ENCODE results near the gene TRAF3IP1. TPM values are rescaled to one million over a fixed set of nuclear protein-coding genes. Genes with fewer than 3 reads are reported as not detected.

TRAF3IP1 gene
- total and polyA plus RNA-seq, 2 of the 13 experiments (the other 11 are each of a cell fraction or from before 2014, with no cell fraction given) = 4.1 to 12.9 TPM

- TF ChIP-seq, protein P1, sequence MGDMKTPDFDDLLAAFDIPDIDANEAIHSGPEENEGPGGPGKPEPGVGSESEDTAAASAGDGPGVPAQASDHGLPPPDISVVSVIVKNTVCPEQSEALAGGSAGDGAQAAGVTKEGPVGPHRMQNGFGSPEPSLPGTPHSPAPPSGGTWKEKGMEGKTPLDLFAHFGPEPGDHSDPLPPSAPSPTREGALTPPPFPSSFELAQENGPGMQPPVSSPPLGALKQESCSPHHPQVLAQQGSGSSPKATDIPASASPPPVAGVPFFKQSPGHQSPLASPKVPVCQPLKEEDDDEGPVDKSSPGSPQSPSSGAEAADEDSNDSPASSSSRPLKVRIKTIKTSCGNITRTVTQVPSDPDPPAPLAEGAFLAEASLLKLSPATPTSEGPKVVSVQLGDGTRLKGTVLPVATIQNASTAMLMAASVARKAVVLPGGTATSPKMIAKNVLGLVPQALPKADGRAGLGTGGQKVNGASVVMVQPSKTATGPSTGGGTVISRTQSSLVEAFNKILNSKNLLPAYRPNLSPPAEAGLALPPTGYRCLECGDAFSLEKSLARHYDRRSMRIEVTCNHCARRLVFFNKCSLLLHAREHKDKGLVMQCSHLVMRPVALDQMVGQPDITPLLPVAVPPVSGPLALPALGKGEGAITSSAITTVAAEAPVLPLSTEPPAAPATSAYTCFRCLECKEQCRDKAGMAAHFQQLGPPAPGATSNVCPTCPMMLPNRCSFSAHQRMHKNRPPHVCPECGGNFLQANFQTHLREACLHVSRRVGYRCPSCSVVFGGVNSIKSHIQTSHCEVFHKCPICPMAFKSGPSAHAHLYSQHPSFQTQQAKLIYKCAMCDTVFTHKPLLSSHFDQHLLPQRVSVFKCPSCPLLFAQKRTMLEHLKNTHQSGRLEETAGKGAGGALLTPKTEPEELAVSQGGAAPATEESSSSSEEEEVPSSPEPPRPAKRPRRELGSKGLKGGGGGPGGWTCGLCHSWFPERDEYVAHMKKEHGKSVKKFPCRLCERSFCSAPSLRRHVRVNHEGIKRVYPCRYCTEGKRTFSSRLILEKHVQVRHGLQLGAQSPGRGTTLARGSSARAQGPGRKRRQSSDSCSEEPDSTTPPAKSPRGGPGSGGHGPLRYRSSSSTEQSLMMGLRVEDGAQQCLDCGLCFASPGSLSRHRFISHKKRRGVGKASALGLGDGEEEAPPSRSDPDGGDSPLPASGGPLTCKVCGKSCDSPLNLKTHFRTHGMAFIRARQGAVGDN (CRISPR knock-in tag; IDR thresholded peaks at IDR 0.05) = peak; percentile 94
- no peak; the same call in 1 of the 2 replicates for TF ChIP-seq MXD4 (CRISPR knock-in tag; IDR thresholded peaks at IDR 0.05)
- TF ChIP-seq ZNF383 (CRISPR knock-in tag; IDR thresholded peaks at IDR 0.05; ENCODE audit: borderline replicate concordance) = no peak
- 0 out of 2 replicates have a peak, but pooled peaks have one; percentile 4 for TF ChIP-seq ZNF629 (CRISPR knock-in tag; conservative IDR thresholded peaks at IDR 0.05)
- peak; percentile 57 for TF ChIP-seq ZNF891 (CRISPR knock-in tag; IDR thresholded peaks at IDR 0.05)
- peak; percentile 46; the same call in 1 of the 2 replicates for TF ChIP-seq ZNF124 (CRISPR knock-in tag; IDR thresholded peaks at IDR 0.05)
- TF ChIP-seq RBM22 (optimal IDR thresholded peaks at IDR 0.05; ENCODE audit: low read length) = no peak
- peak; percentile 94 for TF ChIP-seq HOXA3 (CRISPR knock-in tag; IDR thresholded peaks at IDR 0.05)
- no peak for TF ChIP-seq RNF219 (CRISPR knock-in tag; IDR thresholded peaks at IDR 0.05)
- no peak for TF ChIP-seq ZFP41 (CRISPR knock-in tag; IDR thresholded peaks at IDR 0.05; ENCODE audit: borderline replicate concordance)
- TF ChIP-seq SNAI1 (CRISPR knock-in tag; IDR thresholded peaks at IDR 0.05; ENCODE audit: borderline replicate concordance) = no peak
- TF ChIP-seq, protein P2, sequence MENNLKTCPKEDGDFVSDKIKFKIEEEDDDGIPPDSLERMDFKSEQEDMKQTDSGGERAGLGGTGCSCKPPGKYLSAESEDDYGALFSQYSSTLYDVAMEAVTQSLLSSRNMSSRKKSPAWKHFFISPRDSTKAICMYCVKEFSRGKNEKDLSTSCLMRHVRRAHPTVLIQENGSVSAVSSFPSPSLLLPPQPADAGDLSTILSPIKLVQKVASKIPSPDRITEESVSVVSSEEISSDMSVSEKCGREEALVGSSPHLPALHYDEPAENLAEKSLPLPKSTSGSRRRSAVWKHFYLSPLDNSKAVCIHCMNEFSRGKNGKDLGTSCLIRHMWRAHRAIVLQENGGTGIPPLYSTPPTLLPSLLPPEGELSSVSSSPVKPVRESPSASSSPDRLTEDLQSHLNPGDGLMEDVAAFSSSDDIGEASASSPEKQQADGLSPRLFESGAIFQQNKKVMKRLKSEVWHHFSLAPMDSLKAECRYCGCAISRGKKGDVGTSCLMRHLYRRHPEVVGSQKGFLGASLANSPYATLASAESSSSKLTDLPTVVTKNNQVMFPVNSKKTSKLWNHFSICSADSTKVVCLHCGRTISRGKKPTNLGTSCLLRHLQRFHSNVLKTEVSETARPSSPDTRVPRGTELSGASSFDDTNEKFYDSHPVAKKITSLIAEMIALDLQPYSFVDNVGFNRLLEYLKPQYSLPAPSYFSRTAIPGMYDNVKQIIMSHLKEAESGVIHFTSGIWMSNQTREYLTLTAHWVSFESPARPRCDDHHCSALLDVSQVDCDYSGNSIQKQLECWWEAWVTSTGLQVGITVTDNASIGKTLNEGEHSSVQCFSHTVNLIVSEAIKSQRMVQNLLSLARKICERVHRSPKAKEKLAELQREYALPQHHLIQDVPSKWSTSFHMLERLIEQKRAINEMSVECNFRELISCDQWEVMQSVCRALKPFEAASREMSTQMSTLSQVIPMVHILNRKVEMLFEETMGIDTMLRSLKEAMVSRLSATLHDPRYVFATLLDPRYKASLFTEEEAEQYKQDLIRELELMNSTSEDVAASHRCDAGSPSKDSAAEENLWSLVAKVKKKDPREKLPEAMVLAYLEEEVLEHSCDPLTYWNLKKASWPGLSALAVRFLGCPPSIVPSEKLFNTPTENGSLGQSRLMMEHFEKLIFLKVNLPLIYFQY (CRISPR knock-in tag; IDR thresholded peaks at IDR 0.05; ENCODE audit: borderline replicate concordance) = peak; percentile 71
- no peak for TF ChIP-seq ZNF512 (CRISPR knock-in tag; IDR thresholded peaks at IDR 0.05)
Measured at GRCh38 chr2:238426568-238427434, 106.5 kb downstream of the TRAF3IP1 start, which contains the start of gene ASB1 (continued).
